Right lobe of liver (tissue), 6 donors: ENCODE data around the gene AUH. TPM values are rescaled to one million over a fixed set of nuclear protein-coding genes. Genes with fewer than 3 reads are reported as not detected.

Source experiments
- ATAC-seq, 4 donors: fragments of 200-7000 bp; cut with Tn5 transposase; one replicate each; pipeline ENCODE4 v1.9.1; 2020; ENCODE audit warnings: mild to moderate bottlenecking in 4 of 4, moderate library complexity in 4 of 4
- DNase-seq, 3 donors: peaks; one replicate each; pipeline ENCODE4 v3.0.0-alpha.2; 2020
- H3K27ac ChIP-seq, 3 donors: fragments of 200-600 bp; one replicate each; pipeline ENCODE4 v1.8.0; 2022
- H3K27me3 ChIP-seq, 2 donors: fragments of 200-600 bp; one replicate each; pipeline ENCODE4 v1.8.0; 2022
- H3K36me3 ChIP-seq, 4 donors: fragments of 200-600 bp; sonication (generic) in 1 of 4; one replicate each; pipeline versions ENCODE4 v1.5.1 to v1.8.0; 2017 to 2022; ENCODE audit warnings: control low read depth in 1 of 4
- H3K4me1 ChIP-seq, 4 donors: fragments of 200-600 bp; sonication (generic) in 1 of 4; one replicate each; pipeline versions ENCODE4 v1.5.1 to v1.8.0; 2017 to 2022; ENCODE audit warnings: control low read depth in 1 of 4
- H3K4me3 ChIP-seq, 3 donors: fragments of 200-600 bp; one replicate each; pipeline ENCODE4 v1.8.0; 2022
- H3K9me3 ChIP-seq, 4 donors: fragments of 200-600 bp; sonication (generic) in 1 of 4; one replicate each; pipeline versions ENCODE4 v1.5.1 to v1.8.0; 2017 to 2022; ENCODE audit warnings: control low read depth in 1 of 4
- CTCF ChIP-seq, 4 donors: fragments of 200-600 bp in 3 of 4; fragments of 450-650 bp in 1 of 4; IDR thresholded peaks; one replicate each; pipeline versions ENCODE4 v1.5.1 to v1.8.0; 2016 to 2022; ENCODE audit warnings: antibody characterized with exemption in 4 of 4, mild to moderate bottlenecking in 2 of 4
- POLR2A ChIP-seq: fragments of 450-650 bp; IDR thresholded peaks from one replicate; pipeline ENCODE4 v1.6.1; 2017; ENCODE audit warnings: antibody characterized with exemption, mild to moderate bottlenecking
- WGBS: methylation state at CpG from one replicate; pipeline ENCODE4 v1.1.6; 2018; ENCODE audit warnings: low coverage, low lambda C conversion rate; ENCODE audit not compliant: insufficient coverage; ENCODE audit errors: missing lambda C conversion rate; 5-methylcytosine and 5-hydroxymethylcytosine counted together
- intact Hi-C, 2 donors: fragments of 100-400 bp; cut with DNase I; formaldehyde crosslinking; loops; one replicate each; pipeline versions ENCODE4 v1.11.2 to v1.14.1; 2022
- total RNA-seq, 6 experiments: library from RNA; depleted of rRNA in 2 of 6; stranded (reverse); fragments of >200 nt in 2 of 6; fragmentation: NEBNext Ultra II Directional in 3 of 6; extraction: Animal tissue kit (Norgen Biotek cat#: 25700) in 3 of 6; gene quantifications; one replicate each; pipeline versions ENCODE4 v1.1.0 to v1.2.4, GENCODE V29; 2016 to 2023
- donor health status: DM: no; HTN: yes; CAD: no.
- donor health status: DM: no; HTN: no; CAD: no.
- donor health status: DM: no; HTN: no; CAD: no.
- donor health status: DM: no; HTN: yes; CAD: no.
- donor health status: DM: no; HTN: yes; CAD: no.

Gene AUH
- total RNA-seq, 6 experiments from 2014 or later = 12.0 to 22.4 (median 18.4) TPM

DNA sequence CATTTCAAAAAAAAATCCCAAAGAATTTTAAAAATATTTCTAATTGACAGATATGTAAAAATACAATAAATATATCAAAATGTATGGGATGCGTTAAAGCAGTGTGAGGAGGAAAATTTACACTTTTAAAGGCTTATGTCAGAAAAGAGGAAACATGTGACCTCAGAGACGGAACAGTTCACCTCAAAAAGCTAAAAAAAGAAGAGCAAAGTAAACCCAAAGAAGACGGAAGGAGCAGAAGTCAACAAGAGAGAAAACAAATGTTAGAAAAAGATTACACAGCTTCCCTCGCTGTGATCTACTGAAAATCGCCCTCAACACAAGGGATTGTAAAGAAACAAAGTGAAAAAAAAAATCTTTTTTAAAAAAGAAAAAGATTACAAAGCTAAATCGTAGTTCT lies 186.9 kb downstream of the AUH start:
- H3K4me1 ChIP-seq = no peaks in the 10 kb centered on the region
- TF ChIP-seq POLR2A (no peak), CTCF (IDR thresholded peaks at IDR 0.05) (no peak)
- H3K9me3 ChIP-seq = peaks cover 0 to 7% (median 0%) of the 10 kb centered on the region in 4 donors
- H3K27ac ChIP-seq = no peak overlapping the region
- ATAC-seq (peak in 1 of 4 donors; percentile 27), DNase-seq (no peak)
- H3K36me3 ChIP-seq = no peaks in the 10 kb centered on the region
- WGBS = 31% methylated on average over 6 of the region's 6 CpGs
- intact Hi-C loops = no loop called here
- H3K27me3 ChIP-seq = no peaks in the 10 kb centered on the region
- no peak overlapping the region for H3K4me3 ChIP-seq

- Histone ChIP-seq H3K27ac (no peak overlapping the region), H3K9me3 (peaks cover 0 to 7% (median 0%) of the 10 kb centered on the region in 4 donors), H3K4me3 (no peak overlapping the region), H3K36me3 (no peaks in the 10 kb centered on the region), H3K27me3 (no peaks in the 10 kb centered on the region), H3K4me1 (no peaks in the 10 kb centered on the region)
- WGBS = 100% methylated on average over 1 of the region's 1 CpG
- intact Hi-C loops = no loop called here
- ATAC-seq = no peak
- DNase-seq = no peak
- TF ChIP-seq POLR2A = no peak
- no peak for TF ChIP-seq CTCF (IDR thresholded peaks at IDR 0.05)
Measured at GRCh38 chr9:91172329-91172728, 189.4 kb downstream of the AUH start.

DNA sequence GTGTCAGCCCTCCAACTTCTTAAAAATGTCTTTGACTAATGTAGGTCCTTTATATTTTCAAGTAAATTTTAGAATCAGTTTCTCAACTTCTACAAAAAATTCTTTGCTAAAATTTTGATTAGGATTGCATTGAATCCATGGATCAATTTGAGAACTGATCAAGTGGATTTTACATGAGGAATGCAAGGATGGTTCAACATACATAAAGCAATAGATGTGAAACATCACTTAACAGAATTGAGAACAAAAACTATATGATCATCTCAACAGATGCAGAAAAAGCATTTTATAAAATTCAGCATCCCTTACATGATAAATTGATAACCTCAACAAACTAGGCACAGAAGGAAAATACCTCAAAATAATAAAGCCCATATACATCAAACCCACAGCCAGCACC lies 190.8 kb downstream of the AUH start:
- Histone ChIP-seq H3K4me1 (no peaks in the 10 kb centered on the region), H3K9me3 (peaks cover 0 to 7% (median 0%) of the 10 kb centered on the region in 4 donors), H3K36me3 (no peaks in the 10 kb centered on the region), H3K27ac (no peak overlapping the region), H3K4me3 (no peak overlapping the region), H3K27me3 (no peaks in the 10 kb centered on the region)
- intact Hi-C loops = no loop called here
- ATAC-seq = no peak
- TF ChIP-seq POLR2A = no peak
- no peak for TF ChIP-seq CTCF (IDR thresholded peaks at IDR 0.05)
- no peak for DNase-seq

GRCh38 chr9:91166796-91167366 lies 194.8 kb downstream of the AUH start:
- intact Hi-C loops = no loop called here
- H3K4me1 ChIP-seq = no peaks in the 10 kb centered on the region
- 85% methylated on average over 10 of the region's 10 CpGs for WGBS
- no peak for TF ChIP-seq POLR2A
- TF ChIP-seq CTCF (IDR thresholded peaks at IDR 0.05) = no peak
- H3K36me3 ChIP-seq = no peaks in the 10 kb centered on the region
- H3K27ac ChIP-seq = no peak overlapping the region
- H3K27me3 ChIP-seq = no peaks in the 10 kb centered on the region
- H3K9me3 ChIP-seq = peaks cover 0 to 7% (median 0%) of the 10 kb centered on the region in 4 donors
- DNase-seq = peak in 1 of 3 donors; percentile 7
- ATAC-seq = no peak
- H3K4me3 ChIP-seq = no peak overlapping the region
